OCI-LY7 (cell line): ENCODE measurements around the gene SH3TC1.

Experiments
- EZH2phosphoT487 ChIP-seq: fragments of 200-600 bp; sonication (generic); IDR thresholded peaks from 2 replicates; pipeline ENCODE4 v1.6.1; 2018; ENCODE audit warnings: low read depth, borderline replicate concordance, mild to moderate bottlenecking, mixed run types, antibody characterized with exemption, low read length, moderate library complexity, mixed read lengths
- TF ChIP-seq, protein P1 (sequence below): fragments of 200-600 bp; sonication (generic); conservative IDR thresholded peaks from 2 replicates; pipeline ENCODE4 v1.5.1; 2014; ENCODE audit warnings: mild to moderate bottlenecking, antibody characterized with exemption, low read length, moderate library complexity, mixed read lengths

DNA sequence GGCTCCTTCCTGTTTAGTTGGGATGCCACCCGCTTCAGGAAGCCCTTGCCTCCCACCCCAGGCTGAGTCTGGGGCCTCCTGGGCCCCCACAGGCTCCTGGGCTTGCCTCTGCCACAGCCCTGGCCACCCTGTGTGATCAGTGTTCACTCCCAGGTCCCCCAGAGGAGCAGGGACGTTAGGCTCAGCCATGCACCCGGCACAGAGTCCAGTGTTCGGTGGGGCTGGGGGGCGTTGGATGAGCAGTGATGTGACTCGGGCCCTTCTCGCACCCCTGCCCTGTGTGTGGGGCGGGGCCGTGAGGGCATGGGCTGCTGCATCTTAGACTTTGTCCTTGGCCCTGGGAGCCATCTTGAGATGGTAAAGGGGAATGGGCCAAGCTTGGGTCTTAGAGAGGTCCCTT lies 40.6 kb downstream of the SH3TC1 start:
- TF ChIP-seq, protein P1, sequence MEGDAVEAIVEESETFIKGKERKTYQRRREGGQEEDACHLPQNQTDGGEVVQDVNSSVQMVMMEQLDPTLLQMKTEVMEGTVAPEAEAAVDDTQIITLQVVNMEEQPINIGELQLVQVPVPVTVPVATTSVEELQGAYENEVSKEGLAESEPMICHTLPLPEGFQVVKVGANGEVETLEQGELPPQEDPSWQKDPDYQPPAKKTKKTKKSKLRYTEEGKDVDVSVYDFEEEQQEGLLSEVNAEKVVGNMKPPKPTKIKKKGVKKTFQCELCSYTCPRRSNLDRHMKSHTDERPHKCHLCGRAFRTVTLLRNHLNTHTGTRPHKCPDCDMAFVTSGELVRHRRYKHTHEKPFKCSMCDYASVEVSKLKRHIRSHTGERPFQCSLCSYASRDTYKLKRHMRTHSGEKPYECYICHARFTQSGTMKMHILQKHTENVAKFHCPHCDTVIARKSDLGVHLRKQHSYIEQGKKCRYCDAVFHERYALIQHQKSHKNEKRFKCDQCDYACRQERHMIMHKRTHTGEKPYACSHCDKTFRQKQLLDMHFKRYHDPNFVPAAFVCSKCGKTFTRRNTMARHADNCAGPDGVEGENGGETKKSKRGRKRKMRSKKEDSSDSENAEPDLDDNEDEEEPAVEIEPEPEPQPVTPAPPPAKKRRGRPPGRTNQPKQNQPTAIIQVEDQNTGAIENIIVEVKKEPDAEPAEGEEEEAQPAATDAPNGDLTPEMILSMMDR, result no peak
- no peak for TF ChIP-seq EZH2phosphoT487
